HEK293 (cell line): ENCODE results near the gene GSG1.

Experiments
- CTCF ChIA-PET: fragments of 350-600 bp; formaldehyde crosslinking; extraction: SDS; loops from one replicate; lab custom pipeline; 2021; ENCODE audit warnings: antibody characterized with exemption; lab: Yijun Ruan, JAX
- POLR2A ChIA-PET: fragments of 300-600 bp; formaldehyde crosslinking; extraction: SDS; loops from one replicate; lab custom pipeline; 2020; ENCODE audit warnings: antibody characterized with exemption, inconsistent platforms; lab: Yijun Ruan, JAX
- H3K27ac ChIP-seq: fragments of 200-500 bp; sonication (Bioruptor generic); 2 replicates; pipeline ENCODE4 v1.5.1; 2014; ENCODE audit warnings: low read depth, low read length, control low read depth, inconsistent platforms; ENCODE audit errors: extremely low read depth
- H3K36me3 ChIP-seq, 2 experiments: fragments of 200-500 bp in 1 of 2; sonication (Bioruptor generic) in 1 of 2; 1 replicate in 1 of 2; 2 replicates in 1 of 2; pipeline ENCODE4 v1.5.1; 2014 to 2017; ENCODE audit warnings: inconsistent platforms in 2 of 2, low read length in 2 of 2; ENCODE audit not compliant: control insufficient read depth in 2 of 2, insufficient read depth in 1 of 2
- H3K4me1 ChIP-seq: fragments of 200-500 bp; sonication (Bioruptor generic); 2 replicates; pipeline ENCODE4 v1.5.1; 2014; ENCODE audit warnings: mild to moderate bottlenecking, low read length, inconsistent platforms; ENCODE audit not compliant: control insufficient read depth, insufficient read depth
- H3K4me3 ChIP-seq: 2 replicates; pipeline ENCODE4 v1.5.1; 2011; ENCODE audit warnings: low read depth, mild to moderate bottlenecking, control low read depth, low read length, moderate library complexity
- H3K9me3 ChIP-seq: fragments of 200-500 bp; sonication (Bioruptor generic); 2 replicates; pipeline ENCODE4 v1.5.1; 2014; ENCODE audit warnings: low read depth, low read length, inconsistent platforms; ENCODE audit not compliant: control insufficient read depth, insufficient read depth
- GLI2 ChIP-seq: fragments of 450-650 bp; formaldehyde crosslinking; IDR thresholded peaks from 2 replicates; pipeline ENCODE4; 2017; ENCODE audit warnings: missing biosample characterization, missing genetic modification characterization, low read depth, borderline replicate concordance
- KLF1 ChIP-seq: fragments of 450-650 bp; formaldehyde crosslinking; IDR thresholded peaks from 2 replicates; pipeline ENCODE4 v1.5.1; 2016; ENCODE audit warnings: missing biosample characterization, missing genetic modification characterization
- OSR2 ChIP-seq: fragments of 450-650 bp; formaldehyde crosslinking; IDR thresholded peaks from 2 replicates; pipeline ENCODE4 v1.5.1; 2016; ENCODE audit warnings: missing biosample characterization, missing genetic modification characterization
- SP7 ChIP-seq: fragments of 450-650 bp; formaldehyde crosslinking; IDR thresholded peaks from 2 replicates; pipeline ENCODE4 v1.5.1; 2016; ENCODE audit warnings: missing biosample characterization, missing genetic modification characterization
- ZBTB21 ChIP-seq: fragments of 450-650 bp; formaldehyde crosslinking; IDR thresholded peaks from 2 replicates; pipeline ENCODE4 v1.5.1; 2017; ENCODE audit warnings: missing biosample characterization, missing genetic modification characterization
- ZFP41 ChIP-seq: fragments of 450-650 bp; formaldehyde crosslinking; IDR thresholded peaks from 2 replicates; pipeline ENCODE4 v1.5.1; 2016; ENCODE audit warnings: missing biosample characterization, missing genetic modification characterization, borderline replicate concordance
- ZFP69B ChIP-seq: fragments of 450-650 bp; formaldehyde crosslinking; IDR thresholded peaks from 2 replicates; pipeline ENCODE4 v1.5.1; 2016; ENCODE audit warnings: missing biosample characterization, missing genetic modification characterization
- ZNF121 ChIP-seq: fragments of 450-650 bp; formaldehyde crosslinking; IDR thresholded peaks from 2 replicates; pipeline ENCODE4 v1.5.1; 2016; ENCODE audit warnings: missing biosample characterization, missing genetic modification characterization
- ZNF174 ChIP-seq: fragments of 450-650 bp; formaldehyde crosslinking; IDR thresholded peaks from 2 replicates; pipeline ENCODE4 v1.5.0; 2017; ENCODE audit warnings: missing biosample characterization, mild to moderate bottlenecking, missing genetic modification characterization
- ZNF184 ChIP-seq: fragments of 450-650 bp; IDR thresholded peaks from 2 replicates; pipeline ENCODE4 v1.5.1; 2018; ENCODE audit warnings: missing biosample characterization, mild to moderate bottlenecking, missing genetic modification characterization
- ZNF48 ChIP-seq: fragments of 450-650 bp; formaldehyde crosslinking; IDR thresholded peaks from 2 replicates; pipeline ENCODE4 v1.5.1; 2016; ENCODE audit warnings: missing biosample characterization, missing genetic modification characterization
- ZNF510 ChIP-seq: fragments of 450-650 bp; formaldehyde crosslinking; IDR thresholded peaks from 2 replicates; pipeline ENCODE4 v1.5.1; 2018; ENCODE audit warnings: mild to moderate bottlenecking, missing genetic modification characterization, missing biosample characterization; ENCODE audit not compliant: insufficient replicate concordance
- ZNF530 ChIP-seq: fragments of 450-650 bp; formaldehyde crosslinking; IDR thresholded peaks from 2 replicates; pipeline ENCODE4 v1.5.1; 2016; ENCODE audit warnings: low read depth, missing biosample characterization, missing genetic modification characterization
- ZNF600 ChIP-seq: fragments of 450-650 bp; formaldehyde crosslinking; IDR thresholded peaks from 2 replicates; pipeline ENCODE4 v1.5.1; 2016; ENCODE audit warnings: missing biosample characterization, missing genetic modification characterization
- ZNF664 ChIP-seq: fragments of 450-650 bp; formaldehyde crosslinking; IDR thresholded peaks from 2 replicates; pipeline ENCODE4 v1.5.1; 2016; ENCODE audit warnings: missing biosample characterization, missing genetic modification characterization
- ZNF670 ChIP-seq: fragments of 450-650 bp; formaldehyde crosslinking; IDR thresholded peaks from 2 replicates; pipeline ENCODE4 v1.5.1; 2016; ENCODE audit warnings: missing biosample characterization, missing genetic modification characterization, low read depth
- ZNF785 ChIP-seq: fragments of 450-650 bp; formaldehyde crosslinking; IDR thresholded peaks from 2 replicates; pipeline ENCODE4 v1.5.1; 2016; ENCODE audit warnings: missing biosample characterization, missing genetic modification characterization
- ZNF837 ChIP-seq: fragments of 450-650 bp; formaldehyde crosslinking; IDR thresholded peaks from 2 replicates; pipeline ENCODE4 v1.5.1; 2016; ENCODE audit warnings: missing biosample characterization, missing genetic modification characterization
- ZSCAN16 ChIP-seq: fragments of 450-650 bp; formaldehyde crosslinking; IDR thresholded peaks from 2 replicates; pipeline ENCODE4 v1.5.1; 2016; ENCODE audit warnings: missing biosample characterization, missing genetic modification characterization
- TF ChIP-seq, protein P1 (sequence below): fragments of 450-650 bp; formaldehyde crosslinking; IDR thresholded peaks from 2 replicates; pipeline ENCODE4 v1.5.1; 2016; ENCODE audit warnings: missing biosample characterization, missing genetic modification characterization
- TF ChIP-seq, protein P2 (sequence below): fragments of 450-650 bp; formaldehyde crosslinking; IDR thresholded peaks from 2 replicates; pipeline ENCODE4 v1.5.1; 2016; ENCODE audit warnings: missing biosample characterization, missing genetic modification characterization, low read depth
- TF ChIP-seq, protein P3 (sequence below): fragments of 450-650 bp; formaldehyde crosslinking; IDR thresholded peaks from 2 replicates; pipeline ENCODE4 v1.5.1; 2016; ENCODE audit warnings: missing biosample characterization, missing genetic modification characterization
- TF ChIP-seq, protein P4 (sequence below): fragments of 450-650 bp; formaldehyde crosslinking; IDR thresholded peaks from 2 replicates; pipeline ENCODE4 v1.5.1; 2016; ENCODE audit warnings: missing biosample characterization, missing genetic modification characterization
- TF ChIP-seq, protein P5 (sequence below): fragments of 450-650 bp; IDR thresholded peaks from 2 replicates; pipeline ENCODE4 v1.5.1; 2018; ENCODE audit warnings: missing biosample characterization, mild to moderate bottlenecking, missing genetic modification characterization

The GSG1 gene

DNA sequence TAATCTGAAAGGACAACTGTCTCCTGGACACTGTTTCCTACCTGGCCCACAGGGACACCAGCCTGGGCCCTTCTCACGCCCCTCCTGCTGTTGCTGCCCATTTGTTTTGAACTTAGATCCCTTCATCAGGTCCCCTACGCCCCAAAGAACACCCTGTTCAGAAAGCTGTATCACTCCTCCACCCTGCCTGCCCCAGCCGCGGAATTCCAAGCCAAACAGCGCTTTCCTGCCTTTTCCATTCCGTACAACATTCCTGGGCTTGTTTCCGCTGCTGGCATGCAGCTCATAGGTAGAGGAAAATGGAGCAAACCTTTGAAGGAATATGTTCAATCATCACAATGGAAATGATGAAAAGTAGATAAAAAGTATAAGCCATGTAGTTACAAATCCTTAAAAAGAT, 12.8 kb upstream of the GSG1 start (continued):
- TF ChIP-seq, protein P1, sequence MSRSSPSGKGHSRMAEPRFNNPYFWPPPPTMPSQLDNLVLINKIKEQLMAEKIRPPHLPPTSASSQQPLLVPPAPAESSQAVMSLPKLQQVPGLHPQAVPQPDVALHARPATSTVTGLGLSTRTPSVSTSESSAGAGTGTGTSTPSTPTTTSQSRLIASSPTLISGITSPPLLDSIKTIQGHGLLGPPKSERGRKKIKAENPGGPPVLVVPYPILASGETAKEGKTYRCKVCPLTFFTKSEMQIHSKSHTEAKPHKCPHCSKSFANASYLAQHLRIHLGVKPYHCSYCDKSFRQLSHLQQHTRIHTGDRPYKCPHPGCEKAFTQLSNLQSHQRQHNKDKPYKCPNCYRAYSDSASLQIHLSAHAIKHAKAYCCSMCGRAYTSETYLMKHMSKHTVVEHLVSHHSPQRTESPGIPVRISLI (tag by site-specific recombination), result no peak

DNA sequence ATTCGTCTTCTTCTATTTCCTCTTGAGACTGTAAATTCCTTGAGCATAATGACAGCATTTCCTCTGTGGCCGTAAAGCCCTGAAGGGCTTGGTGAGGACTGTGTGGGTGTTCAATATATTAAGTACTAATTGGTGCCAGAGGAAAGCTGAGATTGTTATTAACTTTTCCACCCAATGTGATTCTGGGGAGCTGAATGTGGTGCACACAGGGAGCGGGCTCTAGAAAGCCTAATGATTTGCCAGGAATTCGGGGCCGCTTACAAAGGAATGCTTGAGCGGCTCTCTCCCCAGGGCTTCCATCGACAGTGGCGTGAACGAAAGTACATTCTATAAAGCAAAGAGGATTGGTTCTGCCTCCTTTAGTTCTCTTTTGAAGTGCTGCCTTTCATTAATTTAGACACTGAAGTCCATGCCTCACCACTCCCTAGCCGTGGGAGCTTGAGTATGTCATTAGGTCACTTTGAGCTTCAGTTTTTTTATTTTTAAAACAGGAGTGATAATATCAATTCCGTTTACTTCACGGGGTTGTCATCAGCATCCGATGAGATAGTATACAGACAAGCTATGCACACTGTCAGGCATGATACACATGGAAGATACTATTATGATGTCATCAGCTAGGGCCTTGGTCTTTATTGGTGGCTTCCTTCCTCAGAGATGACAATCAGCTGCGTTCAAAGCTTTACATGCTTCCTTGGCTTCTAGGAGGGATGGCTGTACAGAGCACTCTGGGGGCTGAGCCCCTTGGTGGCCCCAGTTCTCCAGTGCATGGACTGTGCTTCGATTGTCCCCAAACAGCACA, 11.0 kb upstream of the GSG1 start:
- Histone ChIP-seq H3K4me1 (no peaks in the 10 kb centered on the region), H3K4me3 (no peak overlapping the region), H3K36me3 (no peaks in the 10 kb centered on the region), H3K9me3 (no peaks in the 10 kb centered on the region), H3K27ac (no peak overlapping the region)
- ChIA-PET CTCF (interaction anchor here (0.5 kb wide), 1 partner anchor 24 kb away, joined by 4 read pairs; no protein-coding TSS in a partner anchor), POLR2A (no interaction called here)
- TF ChIP-seq OSR2, result no peak
- TF ChIP-seq, protein P2, sequence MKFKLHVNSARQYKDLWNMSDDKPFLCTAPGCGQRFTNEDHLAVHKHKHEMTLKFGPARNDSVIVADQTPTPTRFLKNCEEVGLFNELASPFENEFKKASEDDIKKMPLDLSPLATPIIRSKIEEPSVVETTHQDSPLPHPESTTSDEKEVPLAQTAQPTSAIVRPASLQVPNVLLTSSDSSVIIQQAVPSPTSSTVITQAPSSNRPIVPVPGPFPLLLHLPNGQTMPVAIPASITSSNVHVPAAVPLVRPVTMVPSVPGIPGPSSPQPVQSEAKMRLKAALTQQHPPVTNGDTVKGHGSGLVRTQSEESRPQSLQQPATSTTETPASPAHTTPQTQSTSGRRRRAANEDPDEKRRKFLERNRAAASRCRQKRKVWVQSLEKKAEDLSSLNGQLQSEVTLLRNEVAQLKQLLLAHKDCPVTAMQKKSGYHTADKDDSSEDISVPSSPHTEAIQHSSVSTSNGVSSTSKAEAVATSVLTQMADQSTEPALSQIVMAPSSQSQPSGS (tag by site-specific recombination), result peak; percentile 70
- no peak for TF ChIP-seq ZNF600 (tag by site-specific recombination)
- TF ChIP-seq ZSCAN16 (tag by site-specific recombination), result no peak
- no peak for TF ChIP-seq ZNF670 (tag by site-specific recombination)
- no peak for TF ChIP-seq ZNF837 (tag by site-specific recombination)
- no peak for TF ChIP-seq KLF1 (tag by site-specific recombination)
- TF ChIP-seq ZNF184 (tag by site-specific recombination), result no peak

DNA sequence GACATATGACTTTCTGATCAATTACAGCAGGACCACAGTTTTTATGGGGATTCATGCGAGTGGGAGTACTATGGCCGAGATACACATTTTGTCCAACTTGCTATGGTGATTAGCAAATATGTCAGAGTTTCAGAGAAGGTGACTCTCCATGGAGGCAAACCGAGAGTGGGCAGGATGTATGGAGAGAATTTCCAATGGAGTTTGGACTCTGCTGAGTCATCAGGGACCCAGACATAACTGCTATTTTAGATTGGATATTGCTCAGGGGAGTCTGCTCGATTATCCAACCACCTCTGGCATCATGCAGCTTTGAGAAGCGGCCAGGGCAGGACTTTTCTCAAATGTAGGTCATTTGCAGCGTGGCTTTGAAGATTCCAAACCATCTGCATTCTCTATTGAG, 9.5 kb upstream of the GSG1 start:
- Histone ChIP-seq H3K4me3 (no peak overlapping the region), H3K9me3 (no peaks in the 10 kb centered on the region), H3K27ac (no peak overlapping the region), H3K4me1 (no peaks in the 10 kb centered on the region), H3K36me3 (no peaks in the 10 kb centered on the region)
- CTCF ChIA-PET, result no interaction called here
- POLR2A ChIA-PET, result no interaction called here
- TF ChIP-seq ZNF785 (no peak), SP7 (tag by site-specific recombination) (no peak), ZNF664 (tag by site-specific recombination) (no peak), ZNF48 (tag by site-specific recombination) (no peak), ZNF510 (tag by site-specific recombination) (no peak), ZFP41 (tag by site-specific recombination) (no peak), GLI2 (tag by site-specific recombination) (no peak), ZNF530 (no peak), ZFP69B (no peak), ZNF121 (tag by site-specific recombination) (no peak), ZNF174 (no peak), ZBTB21 (tag by site-specific recombination) (no peak)
- TF ChIP-seq, protein P3, sequence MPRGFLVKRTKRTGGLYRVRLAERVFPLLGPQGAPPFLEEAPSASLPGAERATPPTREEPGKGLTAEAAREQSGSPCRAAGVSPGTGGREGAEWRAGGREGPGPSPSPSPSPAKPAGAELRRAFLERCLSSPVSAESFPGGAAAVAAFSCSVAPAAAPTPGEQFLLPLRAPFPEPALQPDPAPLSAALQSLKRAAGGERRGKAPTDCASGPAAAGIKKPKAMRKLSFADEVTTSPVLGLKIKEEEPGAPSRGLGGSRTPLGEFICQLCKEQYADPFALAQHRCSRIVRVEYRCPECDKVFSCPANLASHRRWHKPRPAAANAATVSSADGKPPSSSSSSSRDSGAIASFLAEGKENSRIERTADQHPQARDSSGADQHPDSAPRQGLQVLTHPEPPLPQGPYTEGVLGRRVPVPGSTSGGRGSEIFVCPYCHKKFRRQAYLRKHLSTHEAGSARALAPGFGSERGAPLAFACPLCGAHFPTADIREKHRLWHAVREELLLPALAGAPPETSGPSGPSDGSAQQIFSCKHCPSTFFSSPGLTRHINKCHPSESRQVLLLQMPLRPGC, result no peak
- TF ChIP-seq, protein P4, sequence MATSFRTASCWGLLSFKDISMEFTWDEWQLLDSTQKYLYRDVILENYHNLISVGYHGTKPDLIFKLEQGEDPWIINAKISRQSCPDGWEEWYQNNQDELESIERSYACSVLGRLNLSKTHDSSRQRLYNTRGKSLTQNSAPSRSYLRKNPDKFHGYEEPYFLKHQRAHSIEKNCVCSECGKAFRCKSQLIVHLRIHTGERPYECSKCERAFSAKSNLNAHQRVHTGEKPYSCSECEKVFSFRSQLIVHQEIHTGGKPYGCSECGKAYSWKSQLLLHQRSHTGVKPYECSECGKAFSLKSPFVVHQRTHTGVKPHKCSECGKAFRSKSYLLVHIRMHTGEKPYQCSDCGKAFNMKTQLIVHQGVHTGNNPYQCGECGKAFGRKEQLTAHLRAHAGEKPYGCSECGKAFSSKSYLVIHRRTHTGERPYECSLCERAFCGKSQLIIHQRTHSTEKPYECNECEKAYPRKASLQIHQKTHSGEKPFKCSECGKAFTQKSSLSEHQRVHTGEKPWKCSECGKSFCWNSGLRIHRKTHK (tag by site-specific recombination), result no peak
- TF ChIP-seq, protein P5, sequence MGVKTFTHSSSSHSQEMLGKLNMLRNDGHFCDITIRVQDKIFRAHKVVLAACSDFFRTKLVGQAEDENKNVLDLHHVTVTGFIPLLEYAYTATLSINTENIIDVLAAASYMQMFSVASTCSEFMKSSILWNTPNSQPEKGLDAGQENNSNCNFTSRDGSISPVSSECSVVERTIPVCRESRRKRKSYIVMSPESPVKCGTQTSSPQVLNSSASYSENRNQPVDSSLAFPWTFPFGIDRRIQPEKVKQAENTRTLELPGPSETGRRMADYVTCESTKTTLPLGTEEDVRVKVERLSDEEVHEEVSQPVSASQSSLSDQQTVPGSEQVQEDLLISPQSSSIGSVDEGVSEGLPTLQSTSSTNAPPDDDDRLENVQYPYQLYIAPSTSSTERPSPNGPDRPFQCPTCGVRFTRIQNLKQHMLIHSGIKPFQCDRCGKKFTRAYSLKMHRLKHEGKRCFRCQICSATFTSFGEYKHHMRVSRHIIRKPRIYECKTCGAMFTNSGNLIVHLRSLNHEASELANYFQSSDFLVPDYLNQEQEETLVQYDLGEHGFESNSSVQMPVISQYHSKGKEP (tag by site-specific recombination), result no peak
